GM19238 (cell line): Measurements from ENCODE around the gene WDR48.

Experiments used
- DNase-seq: peaks from one replicate; pipeline ENCODE4 v3.0.0; 2011; ENCODE audit warnings: low spot score; ENCODE audit not compliant: insufficient read length

WDR48 gene

DNA sequence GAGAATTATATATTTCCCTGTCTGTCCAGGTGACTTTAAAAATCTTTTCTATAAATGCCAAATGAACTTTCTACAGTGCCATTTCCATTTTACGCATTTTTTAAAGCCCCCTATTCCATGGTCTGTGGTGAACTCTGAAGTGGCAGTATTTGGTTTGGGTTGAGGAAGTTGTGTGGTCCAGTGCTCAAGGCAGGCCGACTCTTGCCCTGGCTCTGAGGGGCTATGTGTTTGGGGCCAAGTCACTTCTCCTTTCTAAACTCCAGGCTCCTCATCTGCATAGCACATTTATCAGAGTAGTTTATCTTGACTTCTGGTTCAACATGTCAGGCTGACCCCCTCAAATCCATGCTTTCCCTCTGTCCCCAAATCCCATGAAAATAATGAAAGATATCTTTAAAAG, 69.8 kb downstream of the WDR48 start:
- no peak for DNase-seq

DNA sequence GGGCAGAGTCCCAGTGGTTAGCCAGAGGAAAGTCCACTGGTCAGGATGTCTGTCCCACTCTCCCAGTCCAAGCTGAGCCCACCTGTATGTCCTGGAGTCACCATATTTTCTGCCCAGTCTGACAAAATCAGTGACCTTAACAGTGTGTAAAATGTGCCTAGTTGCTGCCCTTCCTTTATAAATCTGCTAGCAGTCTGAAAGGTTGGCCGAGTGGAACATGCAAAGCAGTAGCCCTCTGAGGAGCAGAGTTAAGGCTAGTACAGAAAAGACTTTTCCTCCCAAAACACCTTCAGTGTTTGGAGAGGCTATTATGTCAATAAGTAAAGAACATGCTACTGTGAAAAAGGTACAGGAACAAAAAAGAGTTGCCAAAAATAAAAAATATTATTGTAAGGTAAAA, 71.0 kb downstream of the WDR48 start:
- peak; percentile 45 for DNase-seq

DNA sequence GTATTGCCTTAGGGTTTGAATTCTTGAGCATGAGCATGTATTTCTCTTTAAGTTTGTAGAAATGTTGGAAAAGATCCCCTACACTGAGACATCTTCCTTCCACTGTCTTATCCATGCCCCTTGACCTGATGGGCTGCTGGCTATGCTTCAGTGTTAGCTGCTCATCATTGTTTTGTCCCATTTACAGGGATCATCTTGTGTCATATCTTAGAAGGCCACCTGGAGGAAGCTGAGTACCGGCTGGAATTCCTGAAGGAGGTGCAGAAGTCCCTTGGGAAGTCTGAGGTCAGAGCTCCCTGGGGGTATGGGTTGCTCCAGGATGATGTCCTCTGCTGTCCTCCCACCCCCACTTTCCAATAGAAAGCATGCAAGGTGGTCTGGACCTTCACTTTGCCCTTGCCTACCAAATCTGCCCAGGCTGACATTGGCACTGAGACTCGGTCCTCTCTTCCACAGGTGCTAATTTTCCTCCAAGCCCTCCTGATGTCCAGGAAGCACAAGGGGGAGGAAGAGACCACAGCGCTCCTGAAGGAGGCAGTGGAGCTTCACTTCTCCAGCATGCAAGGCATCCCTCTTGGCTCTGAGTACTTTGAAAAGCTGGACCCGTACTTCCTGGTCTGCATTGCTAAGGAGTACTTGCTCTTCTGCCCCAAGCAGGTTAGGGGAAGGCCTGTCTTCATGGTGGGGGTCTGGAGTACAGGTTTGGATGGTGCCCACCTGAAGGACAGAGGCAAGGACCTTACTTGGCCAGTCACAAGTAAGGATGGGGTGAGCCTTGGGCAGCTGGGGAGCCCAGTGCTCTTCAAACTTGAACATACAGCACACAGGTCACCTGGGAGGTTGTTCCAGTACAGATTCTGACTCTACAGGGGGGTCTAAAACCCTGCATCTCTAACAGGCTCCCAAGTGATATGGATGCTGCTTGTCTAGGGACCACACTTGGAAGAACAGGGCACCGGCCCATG, 73.3 kb downstream of the WDR48 start:
- DNase-seq = no peak

DNA sequence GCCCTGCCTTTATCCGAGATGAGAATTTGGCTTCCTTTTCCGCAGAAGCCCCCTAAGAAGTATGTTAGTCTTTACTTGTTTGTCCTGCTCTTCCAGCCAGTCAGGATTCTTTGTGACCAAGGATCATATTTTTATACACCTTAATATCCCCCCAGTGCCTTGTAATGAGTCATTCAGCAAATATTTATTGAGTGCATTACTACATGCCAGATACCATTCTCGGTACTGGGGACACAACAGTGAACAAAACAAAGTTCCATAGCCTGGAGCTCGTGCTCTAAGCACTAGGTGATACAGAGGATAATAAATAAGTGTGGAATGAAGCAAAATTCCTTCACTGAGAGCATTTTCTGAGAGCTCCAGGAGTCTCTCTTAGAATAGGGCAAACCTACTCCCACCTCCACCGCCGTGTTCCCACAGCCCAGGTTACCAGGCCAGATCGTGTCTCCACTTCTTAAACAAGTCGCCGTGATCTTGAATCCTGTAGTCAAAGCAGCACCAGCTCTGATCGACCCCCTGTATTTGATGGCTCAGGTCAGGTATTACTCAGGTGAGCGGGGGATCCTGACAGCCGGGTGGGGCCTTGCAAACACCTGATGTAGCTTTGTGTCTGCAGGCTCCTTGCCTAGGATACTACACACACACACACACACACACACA, 74.2 kb downstream of the WDR48 start:
- no peak for DNase-seq

DNA sequence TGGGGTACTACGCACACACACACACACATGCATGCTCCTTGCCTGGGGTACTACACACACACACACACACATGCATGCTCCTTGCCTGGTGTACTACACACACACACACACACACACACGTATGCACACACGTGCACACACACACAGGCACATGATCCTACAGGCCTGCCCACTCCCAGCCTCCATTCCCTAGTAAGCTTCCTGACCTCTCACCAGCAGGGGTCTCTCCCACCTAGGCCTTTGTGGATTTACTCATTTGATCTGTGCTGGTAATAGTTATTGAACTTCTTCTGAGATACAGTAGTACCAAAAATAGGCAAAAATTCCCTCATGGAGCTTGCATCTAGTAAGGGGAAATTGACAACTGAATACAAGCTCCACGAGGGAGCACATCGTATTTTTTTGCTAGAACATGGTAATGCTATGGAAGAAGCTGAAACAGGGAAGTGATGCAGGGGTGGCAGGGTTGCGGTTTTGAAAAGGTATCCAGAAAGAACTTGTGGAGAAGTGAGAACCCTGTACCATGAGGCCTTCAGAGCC, 74.8 kb downstream of the WDR48 start:
- DNase-seq = no peak

DNA sequence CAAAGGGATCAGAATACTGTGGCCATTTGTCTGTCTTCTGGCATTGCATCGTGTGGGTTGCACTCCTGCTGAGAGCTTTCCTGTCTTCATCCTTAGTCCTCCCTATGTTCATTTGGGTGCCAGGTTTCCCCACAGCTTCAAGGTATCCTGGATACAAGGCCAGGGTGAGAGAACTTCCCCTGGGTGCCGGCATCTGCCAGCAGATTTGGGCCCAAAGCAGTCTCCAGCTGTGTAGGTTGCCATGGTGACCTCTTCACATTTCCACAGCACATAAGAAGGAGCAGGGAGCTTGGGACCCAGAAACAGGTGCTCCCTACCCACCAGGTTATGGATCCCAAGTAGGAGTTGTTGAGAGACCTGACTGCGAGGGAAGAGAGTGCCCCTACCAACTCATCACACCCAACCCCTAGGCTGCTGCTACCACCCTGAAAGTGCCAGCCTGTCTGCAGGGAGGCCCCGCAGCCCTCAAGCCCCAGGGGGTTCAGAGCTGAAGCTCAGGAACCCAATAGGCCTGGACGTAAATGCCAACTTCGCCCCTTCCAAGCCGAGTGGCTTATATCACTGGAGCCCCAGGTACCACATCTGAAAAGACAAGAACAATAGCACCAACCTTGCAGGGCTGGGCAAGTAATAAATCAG, 75.6 kb downstream of the WDR48 start:
- no peak for DNase-seq

DNA sequence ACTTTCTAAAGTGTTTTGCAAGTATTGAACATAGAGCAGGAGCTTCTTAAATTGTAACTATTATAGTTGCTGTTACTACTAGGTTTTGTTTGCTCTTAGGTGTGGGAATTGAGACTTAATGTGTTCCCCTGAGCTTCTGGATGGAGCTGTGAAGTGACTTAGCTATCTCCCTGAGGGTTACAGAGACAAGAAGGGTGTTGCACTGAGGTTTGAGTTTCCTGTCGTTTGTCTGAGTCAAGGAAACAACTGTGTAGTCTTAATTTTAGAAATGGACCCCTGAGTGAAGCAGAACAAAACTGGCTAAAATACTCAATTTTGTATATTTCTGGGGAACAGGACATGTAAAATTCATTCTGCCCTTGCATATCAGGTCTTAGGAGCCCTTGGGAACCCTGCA, 76.1 kb downstream of the WDR48 start:
- no peak for DNase-seq

DNA sequence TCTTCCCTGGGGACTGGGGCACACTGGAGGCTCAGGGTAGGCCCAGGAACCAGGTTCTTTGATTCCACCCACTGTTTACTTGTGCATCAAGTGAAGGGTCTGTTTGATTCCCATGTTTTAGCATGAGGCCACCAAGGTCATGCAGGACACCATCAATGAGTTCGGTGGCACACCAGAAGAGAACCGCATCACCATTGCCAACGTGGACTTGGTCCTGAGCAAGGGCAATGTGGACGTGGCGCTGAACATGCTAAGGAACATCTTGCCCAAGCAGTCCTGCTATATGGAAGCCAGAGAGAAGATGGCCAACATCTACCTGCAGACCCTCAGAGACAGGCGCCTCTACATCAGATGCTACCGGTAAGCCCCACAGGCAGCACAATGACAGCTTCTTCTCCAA, 77.1 kb downstream of the WDR48 start:
- no peak for DNase-seq

DNA sequence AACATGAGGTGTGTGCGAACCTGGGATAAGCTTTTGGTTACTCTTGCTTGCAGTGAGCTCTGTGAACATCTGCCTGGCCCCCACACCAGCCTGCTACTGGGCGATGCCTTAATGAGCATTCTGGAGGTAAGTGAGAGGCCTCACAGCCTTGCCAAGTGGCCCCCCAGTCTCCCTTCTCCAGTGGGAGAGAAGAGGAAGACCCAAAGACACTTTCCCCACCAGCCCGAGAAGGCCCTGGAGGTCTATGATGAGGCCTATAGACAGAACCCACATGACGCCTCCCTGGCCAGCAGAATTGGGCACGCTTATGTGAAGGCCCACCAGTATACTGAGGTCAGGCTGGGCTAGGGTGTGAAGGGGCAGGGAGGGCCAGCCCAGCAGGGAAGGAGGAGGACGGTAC, 78.2 kb downstream of the WDR48 start:
- DNase-seq = no peak

DNA sequence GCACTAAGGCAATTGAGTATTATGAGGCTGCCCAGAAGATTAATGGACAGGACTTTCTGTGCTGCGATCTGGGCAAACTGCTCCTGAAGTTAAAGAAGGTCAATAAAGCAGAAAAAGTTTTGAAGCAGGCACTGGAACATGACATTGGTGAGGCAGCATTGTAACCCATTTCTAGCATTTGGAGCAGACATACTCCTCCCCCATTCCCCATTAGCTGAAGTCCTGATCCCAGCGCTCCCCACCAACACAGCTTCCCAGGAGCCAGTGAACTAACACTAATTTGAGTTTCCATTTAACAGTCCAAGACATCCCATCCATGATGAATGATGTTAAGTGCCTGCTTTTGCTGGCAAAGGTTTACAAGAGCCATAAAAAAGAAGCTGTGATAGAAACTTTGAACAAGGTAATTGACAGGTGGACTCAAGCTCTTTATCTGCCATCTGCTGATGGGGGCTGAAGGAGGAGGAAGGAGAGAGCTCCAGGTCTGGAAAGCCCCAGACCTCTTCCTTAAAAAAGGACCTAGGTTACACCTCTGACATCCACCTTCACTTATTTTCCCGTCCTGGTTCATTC, 79.0 kb downstream of the WDR48 start:
- DNase-seq = no peak

DNA sequence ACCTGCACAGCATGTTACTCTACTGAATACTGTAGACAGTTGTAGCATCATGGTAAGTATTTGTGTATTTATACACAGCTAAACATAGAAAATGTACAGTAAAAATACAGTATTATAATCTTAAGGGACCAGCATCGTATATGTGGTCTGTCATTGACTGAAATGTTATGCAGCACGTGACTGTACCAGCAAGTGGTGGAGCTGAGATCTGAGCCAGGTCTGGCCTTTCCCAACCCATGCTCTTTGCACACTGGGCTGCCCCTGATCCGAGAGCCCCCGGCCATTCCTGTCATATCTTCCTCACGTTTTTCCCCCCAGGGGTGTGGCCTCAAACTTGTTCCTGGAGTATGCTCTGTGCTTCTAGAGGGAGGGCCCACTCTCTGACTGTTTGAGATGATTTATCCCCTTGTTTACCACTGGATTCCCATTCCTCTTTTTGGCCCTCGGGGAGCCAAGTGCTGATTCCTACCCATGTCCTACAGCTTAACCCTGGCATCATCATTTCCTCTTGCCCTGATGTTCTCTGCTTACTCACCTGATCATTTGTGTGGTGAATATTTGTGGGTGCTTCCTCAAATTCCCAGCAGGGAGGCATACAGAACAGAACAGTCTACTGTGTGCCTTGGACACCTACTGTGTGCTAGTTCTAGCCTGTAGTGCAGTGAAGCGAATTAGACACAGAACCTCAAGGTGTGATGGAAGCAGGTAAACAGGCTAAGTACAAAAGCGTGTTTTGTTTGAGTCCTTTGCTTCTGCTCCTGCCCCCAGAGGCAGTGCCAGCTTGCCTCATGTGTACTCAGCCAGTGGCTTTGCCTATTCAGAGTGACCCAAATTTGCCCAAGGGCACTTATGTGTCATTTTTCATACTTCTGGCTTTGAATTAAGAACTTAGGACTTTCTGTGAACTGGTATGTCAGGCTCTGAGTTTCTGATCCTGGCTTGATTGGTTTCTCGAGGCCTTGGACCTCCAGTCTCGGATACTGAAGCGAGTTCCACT, 80.6 kb downstream of the WDR48 start:
- DNase-seq = no peak

DNA sequence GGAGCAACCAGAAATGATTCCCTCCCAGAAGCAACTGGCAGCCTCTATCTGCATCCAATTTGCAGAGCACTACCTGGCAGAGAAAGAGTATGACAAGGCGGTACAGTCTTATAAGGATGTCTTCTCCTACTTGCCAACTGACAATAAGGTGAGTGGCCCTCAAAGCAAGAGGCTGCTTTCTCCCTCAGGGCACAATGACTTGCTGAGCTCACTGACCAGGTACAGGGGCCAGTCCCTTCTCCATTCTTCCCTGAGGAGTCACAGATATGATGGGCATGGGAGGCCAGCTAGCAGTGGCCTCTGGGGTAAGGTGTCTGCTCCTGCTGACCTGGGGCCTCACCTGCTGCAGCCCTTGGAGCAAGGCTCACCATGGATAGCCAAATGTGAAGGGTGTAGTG, 81.3 kb downstream of the WDR48 start:
- DNase-seq = no peak

DNA sequence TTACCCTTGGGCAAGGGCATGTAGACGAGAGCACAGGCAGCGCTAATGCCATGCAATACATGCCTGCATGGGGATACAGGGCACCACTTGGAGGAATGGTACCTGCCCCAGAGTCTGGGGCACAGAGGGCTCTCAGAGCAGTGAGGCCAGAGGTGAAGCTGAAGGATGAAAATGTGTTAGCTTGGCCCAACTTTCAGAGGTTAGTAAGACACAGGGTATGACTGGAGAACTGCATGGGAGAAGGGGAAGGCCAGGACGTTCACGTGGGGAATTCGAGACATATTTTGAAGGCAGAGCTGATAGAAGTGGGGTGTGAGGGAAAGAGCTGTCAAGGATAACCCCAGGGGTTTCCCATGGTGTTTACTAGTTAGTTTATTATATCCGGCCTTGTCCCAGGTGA, 82.0 kb downstream of the WDR48 start:
- no peak for DNase-seq

DNA sequence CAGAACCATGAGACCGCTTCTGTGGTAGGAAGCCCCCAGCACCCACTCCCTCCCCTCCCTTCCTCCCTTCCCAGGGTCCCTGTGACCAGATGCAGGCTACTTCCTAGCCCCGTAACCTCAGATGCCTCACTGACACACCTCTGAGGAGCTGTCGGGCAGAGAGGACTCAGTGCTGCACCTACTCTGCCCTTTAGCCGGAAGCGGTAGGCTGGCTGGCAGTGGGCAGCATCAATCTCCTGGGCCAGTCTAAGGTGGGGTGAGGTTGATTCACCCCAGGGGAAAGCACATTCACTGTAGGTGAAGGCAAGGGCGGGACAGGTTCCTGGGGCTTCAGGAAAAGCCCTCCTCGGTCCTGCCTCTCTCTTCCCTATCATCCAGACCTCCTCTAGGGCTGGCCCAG, 82.5 kb downstream of the WDR48 start:
- no peak for DNase-seq

DNA sequence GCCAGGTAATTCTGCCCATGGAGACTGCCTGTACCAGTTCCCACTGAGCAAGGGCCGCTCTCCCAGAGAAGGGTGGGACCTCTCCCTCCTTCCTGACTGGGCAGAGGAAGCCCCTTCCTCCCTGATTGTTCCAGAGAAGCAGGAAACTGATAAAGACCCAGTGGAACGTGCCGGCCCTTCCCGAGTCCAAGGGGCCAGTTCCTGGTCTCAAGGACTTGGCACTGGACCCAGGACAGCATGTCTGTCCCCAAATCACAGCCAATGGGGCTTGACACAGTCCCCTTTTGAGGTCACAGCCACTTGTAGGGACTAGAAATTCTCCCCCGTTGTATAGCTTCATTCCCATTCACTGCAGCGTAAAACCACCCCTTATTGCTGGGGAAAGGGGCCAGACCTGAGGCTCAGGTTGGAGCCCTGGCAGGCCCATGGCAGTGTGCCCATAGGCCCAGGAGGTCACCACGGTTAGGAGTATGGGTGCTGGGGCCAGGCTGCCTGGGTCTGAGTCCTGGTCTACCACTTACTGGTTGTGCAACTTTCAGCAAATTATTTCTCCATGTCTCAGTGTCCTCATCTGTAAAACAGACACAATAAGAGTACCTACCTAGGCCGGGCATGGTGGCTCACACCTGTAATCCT, 83.5 kb downstream of the WDR48 start:
- DNase-seq = no peak

DNA sequence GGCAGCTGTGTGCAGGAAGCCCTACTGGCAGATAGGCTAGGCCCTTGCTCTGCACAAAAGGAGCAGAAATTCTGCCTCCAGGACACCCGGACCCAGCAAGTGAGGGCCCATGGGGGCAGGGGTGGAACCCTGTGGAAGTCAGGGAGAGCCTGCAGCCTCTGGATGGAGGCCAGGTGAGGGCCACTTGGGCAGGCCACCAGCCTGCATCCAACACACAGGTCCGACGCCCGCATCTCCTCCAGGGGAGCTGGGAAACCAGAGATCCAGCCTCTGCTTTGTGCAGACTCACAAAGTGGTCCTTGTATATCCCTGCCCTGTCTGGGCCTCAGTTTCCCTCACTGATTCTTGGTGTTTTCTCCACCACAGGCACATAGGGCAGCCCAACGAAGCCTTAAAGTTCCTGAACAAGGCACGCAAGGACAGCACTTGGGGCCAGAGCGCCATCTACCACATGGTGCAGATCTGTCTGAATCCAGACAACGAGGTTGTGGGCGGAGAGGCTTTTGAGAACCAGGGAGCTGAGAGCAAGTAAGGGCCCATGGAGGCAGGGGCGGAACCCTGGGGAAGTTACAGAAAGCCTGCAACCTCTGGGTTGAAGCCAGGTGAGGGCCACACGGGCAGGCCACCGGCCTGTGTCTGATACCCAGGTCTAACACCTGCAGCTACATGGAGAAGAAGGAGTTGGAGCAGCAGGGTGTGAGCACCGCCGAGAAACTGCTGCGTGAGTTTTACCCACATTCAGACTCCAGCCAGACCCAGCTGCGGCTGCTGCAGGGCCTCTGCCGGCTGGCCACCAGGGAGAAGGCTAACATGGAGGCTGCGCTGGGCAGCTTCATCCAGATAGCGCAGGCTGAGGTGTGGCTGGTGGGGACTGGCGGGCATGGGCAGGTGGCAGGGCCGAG, 85.0 kb downstream of the WDR48 start:
- DNase-seq = no peak

DNA sequence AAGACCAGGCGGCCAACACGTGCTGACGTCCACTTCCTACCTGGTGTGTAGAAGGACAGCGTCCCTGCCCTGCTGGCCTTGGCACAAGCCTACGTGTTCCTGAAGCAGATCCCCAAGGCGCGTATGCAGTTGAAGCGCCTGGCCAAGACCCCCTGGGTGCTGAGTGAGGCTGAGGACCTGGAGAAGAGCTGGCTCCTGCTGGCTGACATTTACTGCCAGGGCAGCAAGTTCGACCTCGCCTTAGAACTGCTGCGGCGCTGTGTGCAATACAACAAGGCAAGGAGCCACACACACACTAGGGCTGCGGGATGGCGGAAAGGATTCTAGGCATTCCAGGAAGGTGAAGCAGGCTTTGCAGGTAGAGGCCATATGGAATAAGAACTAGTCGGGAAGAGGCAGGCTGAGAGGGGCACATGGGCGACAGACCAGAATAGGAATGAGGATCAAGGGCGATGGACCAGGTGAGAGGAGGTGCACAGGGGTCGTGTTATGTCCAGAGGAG, 85.7 kb downstream of the WDR48 start:
- DNase-seq = no peak

DNA sequence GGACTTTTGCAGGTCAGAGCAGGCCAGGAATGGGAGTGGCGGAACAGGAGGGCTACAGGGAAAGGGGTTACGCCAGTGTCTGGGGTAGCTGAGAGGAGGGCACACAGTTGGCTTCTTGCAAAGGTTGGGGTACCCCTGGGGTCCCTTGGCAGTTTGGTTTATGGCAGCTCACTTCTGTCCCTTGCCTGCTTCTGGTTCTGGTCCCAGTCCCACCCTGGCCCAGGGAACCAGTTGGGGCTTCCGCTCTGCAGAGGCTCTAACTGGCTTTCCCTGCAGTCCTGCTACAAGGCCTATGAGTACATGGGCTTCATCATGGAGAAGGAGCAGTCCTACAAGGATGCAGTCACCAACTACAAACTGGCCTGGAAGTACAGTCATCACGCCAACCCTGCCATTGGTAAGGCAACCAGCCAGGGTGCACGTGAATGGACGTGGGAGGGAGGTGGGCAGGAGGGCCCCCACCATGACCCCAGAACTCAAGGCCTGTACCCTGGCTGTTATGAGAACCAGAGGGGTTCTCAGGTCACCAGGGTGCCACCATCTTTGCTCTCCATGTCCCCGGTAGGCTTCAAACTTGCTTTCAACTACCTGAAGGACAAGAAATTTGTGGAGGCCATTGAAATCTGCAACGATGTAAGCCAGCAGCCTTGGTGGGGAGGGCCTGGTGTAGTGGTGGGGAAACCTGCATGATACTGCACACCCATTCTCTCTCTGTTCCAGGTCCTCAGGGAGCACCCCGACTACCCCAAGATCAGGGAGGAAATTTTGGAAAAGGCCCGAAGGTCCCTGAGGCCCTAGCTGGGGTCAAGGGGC, 86.4 kb downstream of the WDR48 start:
- DNase-seq = no peak
